Measurements from ENCODE around the gene PDE6H.

PDE6H gene

DNA sequence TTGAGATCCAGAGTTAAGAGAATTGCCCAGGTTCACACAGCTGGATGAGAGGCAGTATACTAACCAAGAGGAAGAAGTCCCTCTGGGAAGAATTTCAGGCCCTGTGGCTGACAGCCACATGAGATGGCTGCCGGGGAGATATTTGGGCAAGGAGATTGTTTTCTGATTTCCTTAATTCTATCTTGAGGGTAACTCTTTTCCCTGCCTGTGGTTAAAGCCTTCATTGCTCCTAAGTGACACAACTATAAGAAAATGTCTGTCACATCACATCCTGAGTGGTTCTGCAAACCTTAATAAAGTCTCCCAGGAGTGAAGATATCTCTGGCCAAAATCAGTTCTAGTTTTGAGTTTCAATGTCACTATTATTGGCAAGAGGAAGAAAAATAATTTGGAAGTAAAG is 21.0 kb upstream of the PDE6H start:
- no peak for DNase-seq (ENCODE audit: low read depth, low spot score)

DNA sequence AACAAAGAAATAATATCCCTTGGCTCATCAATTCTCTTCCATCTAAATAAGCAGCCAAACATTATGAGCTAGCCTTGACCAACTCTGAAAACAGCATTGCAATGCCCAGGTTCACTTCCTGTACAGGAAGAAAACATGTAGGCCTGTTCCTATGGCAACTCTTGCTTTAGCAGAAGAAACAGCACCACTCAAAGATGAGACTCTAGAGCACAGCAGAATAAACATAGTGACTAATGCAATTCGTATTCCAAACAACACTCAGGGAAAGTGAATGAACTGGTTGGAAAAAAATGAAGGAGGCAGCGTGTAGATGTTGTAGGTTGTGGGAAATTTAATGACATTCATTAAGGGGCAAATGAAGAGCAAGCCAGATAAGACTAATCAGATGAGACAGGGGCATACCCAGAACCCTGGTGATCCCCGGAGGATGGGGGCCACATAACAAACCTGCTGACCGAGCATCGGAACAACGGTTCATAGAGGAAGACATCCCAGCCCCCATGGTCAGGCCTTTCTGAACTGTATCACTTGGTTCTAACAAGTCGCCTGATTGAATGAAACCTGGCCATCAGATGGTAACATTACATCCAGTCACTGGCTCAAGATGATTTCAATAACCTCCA is 20.4 kb upstream of the PDE6H start:
- no peak for DNase-seq (ENCODE audit: low read depth, low spot score)

DNA sequence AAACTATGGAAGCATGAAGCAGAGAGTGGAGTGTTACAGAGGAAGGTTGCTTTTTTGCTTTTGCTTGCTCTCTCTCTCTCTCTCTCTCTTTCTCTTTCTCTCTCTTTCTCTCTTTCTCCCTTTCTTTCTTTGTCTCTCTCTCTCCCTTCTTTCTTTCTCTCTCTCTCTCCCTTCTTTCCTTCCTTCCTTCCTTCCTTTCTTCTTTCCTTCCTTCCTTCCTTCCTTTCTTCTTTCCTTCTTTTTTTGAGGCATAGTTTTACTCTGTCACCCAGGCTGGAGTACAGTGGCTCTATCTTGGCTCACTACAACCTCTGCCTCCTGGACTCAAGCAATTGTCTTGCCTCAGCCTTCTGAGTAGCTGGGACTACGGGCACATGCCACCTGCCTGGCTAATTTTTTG is 19.1 kb upstream of the PDE6H start:
- DNase-seq (ENCODE audit: low read depth, low spot score) = no peak

DNA sequence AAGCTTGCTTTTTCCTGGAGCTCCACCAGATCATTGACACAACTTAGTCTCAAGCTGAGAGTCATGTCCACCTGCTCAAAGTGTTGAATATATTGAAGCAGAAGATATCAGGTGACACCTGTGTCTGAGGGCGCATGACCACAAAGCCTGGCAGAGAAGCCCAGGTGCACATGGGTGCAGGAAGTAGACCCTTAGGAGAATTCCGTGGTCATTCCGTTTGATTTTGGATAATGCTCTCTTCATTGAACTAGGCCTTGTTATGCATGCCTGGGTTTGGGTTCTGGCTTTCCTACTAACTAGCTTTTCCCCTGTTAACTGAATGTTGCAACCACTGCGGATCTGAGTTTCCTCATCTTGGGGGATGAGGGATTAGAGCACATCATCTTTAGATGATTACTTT is 18.6 kb upstream of the PDE6H start:
- DNase-seq (ENCODE audit: low read depth, low spot score) = no peak

DNA sequence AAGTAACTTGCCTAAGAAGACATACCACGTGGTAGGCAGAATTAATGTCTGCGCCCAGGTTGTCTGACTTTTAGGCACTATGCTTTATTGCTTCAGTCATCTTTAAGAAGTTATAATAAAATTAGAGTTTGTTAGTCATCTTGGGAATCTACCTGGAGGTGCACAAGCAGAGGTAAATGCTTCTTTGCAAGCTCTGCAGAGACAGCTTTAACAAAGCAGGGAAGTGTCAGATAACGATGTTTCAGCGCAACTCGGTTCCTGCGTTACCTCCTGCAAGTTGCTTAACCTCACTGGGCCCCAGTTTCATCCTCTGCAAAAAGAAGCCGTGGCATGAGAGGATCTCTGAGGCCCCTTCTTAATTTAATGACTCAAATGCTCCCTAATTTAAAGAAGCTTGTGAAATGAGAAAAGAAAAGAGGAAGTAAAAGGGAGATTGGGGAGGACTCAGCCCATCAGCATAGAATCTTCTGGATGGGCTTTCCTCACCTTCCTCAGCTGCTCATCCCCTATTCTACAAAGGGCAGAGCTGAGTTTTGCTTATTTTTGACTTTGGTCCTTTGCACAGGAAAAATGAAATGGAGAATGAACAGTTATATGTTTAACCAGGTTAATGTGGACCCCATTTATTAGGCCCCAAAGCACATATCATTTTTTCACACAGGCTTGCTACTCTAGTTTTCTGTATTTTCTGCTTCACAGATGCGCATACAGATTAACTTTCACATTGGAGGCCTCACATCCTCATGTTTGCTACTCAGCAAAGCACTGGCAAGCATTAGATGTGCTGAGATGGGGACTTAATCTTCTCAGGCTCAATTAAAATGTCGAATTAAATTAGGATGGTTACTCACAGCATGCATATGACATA is 16.6 kb upstream of the PDE6H start:
- no peak for DNase-seq (ENCODE audit: low read depth, low spot score)

DNA sequence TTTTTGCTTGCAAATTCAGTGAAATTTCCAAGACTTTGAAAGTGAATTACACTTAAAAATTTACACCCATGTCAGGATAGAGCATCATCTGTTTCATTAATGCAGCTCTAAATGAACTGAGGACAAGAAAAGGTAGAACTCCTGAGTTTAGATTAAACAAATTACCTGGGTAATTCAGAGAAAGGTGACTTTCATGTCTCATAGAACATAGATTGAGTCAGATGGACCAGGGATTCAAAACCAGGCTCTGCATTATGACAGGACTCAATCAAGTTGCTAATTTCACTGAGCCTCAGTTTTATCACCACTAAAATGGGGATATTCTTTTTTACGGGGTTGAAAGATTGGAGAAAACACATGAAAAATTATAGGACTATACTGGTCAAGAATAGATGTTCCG is 15.9 kb upstream of the PDE6H start:
- DNase-seq (ENCODE audit: low read depth, low spot score) = no peak

DNA sequence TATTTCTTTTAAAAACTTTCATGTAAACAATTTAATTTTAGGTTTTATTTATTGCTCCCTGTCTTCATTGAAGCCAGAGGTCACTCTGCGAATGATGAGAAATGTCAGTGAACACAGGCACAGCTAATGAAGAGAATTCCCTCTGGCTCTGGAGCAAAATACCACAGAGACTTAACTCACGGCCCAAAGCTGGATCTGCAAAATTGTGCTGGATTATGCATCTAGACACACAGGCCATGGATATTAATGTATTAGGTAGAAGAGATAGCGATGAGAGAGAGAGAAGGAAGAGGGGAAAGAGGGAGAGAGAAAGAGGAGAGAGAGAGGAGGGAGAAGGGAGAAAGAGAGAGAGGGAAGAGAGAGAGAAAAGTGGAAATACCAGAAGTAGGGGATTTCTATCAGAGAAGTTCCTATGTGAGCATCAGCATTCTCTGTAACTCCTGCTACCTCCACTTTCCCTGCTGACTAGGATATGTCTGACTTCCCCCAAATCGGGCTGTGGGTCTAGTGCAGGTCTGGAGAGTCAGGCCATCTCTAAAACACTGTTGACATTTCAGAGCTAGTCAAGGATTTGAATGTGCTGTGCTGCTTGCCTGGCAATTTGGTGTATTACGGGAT is 15.2 kb upstream of the PDE6H start:
- DNase-seq (ENCODE audit: low read depth, low spot score) = no peak

DNA sequence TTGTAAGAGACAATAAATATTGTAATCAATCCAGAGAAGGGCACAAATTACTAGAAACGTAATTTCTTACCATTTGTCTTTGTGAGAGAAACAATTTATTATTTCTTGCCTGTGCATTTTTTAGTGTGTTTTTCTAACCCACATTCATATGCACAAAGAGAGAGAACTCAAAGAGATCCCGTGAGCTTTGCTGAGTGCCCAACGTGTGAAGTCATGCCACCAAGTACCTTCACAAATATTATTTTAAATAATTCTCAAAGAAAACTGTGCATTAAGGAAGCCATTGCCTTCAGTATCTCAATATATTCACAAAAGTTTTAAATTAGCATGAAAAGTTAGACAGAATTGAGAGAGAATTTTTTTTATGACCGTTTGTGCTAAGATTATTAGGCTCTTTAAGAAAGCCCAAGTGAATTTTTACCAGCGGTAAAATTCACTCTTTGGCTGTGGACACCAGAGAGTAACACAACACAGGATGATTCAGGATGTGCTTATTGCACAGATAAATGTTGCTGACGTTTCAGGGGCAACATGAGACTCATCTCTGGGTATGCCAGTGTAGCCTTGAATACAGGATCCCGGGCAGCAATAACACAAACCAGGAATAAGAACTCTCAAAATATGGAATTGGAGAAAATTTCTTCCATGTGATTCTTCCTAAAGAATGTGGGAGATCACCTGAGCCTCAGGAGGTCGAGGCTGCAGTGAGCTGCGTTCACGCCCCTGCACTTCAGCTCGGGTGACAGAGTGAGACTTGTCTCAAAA is 14.3 kb upstream of the PDE6H start:
- DNase-seq (ENCODE audit: low read depth, low spot score) = no peak

DNA sequence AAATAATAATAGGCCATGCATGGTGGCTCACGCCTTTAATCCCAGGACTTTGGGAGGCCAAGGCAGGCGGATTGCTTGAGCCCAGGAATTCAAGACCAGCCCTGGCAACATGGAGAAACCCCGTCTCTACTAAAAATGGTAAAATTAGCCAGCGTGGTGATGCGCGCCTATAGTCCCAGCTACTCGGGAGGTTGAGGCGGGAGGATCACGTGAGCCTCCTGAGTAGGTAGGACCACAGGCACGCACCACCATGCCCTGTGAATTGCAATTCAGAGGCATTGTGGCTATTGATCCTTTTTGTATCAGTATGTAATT is 13.8 kb upstream of the PDE6H start:
- DNase-seq (ENCODE audit: low read depth, low spot score) = no peak

DNA sequence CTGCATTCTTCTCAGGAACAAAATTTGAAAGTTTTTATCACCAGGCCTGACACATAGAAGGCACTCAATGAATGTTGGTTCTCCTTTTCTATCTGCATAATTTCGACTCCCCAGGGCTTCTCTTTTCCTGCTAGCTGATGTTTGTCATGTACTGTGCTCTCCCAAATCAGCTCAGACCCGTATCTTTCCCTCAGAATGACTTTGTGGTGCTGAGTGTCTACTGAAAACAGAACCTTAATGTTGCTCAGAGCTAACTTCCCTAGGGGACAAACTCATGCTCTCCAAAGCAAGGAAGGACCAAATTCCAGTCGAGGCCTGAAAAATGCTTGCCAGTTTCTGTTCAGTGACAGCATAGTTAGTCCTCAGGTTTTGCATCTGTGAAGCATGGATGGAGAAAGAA is 13.4 kb upstream of the PDE6H start:
- DNase-seq (ENCODE audit: low read depth, low spot score) = no peak

DNA sequence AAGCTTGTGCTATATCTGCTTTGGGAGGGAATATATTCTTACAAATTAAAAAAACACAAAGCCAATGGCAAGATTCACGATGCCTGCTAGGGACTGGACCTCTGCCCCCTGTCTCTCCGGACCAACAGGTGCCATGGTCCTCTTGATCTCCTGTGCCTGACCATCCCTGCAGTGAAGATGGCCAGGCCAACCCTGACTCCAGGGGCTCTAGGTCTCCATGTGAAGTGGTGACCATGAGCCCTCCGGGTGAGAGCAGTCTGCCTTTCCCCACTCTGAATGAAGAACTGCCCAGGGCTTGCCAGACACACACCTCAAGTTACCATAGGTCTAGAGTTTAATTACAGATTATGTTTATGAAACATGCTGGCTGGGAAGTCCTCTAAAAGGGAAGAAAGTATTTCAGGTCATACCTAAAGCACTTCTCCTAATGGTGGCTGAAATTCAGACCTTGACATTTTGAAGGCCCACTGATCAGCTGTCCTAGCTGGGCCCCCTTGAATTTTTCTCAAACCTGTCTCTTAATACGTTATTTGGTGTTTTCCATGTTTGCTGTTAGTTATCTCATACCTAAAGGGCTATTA is 12.8 kb upstream of the PDE6H start:
- no peak for DNase-seq (ENCODE audit: low read depth, low spot score)

DNA sequence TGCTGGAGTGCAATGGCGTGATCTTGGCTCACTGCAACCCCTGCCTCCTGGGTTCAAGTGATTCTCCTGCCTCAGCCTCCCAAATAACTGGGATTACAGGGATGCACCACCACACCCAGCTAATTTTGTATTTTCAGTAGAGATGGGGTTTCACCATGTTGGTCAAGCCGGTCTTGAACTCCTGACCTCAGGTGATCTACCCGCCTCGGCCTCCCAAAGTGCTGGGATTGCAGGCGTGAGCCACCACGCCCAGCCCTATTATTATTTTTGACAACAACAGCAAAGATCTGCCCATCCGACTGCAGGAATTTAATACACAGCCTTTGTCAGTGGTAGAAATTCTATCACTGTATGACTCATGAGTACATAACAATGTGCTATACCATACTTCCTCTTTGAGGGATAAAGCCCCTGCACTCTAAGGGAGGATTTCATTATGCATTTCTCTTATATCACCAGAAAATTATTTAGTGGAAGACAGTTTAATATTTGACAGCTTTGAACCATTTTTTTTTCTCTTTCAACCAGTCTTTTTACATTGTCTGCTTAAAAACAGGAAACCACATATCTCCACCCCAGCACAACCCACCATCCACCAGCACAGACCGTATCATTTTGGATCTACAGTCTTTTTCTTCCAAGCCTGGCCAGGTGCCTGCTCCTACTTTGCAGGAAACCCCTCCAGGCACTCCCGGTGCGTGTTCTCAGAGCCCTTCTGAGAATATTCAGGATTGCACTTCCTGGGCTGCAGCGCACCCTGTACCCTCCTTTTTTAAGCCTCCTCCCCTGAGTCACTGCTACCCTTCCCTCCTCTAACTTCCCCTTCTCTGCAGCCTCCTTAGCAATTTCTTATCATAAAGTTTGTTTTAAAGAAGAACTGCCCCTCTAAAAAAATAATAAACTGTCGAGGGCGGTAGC is 12.0 kb upstream of the PDE6H start:
- DNase-seq (ENCODE audit: low read depth, low spot score) = no peak

DNA sequence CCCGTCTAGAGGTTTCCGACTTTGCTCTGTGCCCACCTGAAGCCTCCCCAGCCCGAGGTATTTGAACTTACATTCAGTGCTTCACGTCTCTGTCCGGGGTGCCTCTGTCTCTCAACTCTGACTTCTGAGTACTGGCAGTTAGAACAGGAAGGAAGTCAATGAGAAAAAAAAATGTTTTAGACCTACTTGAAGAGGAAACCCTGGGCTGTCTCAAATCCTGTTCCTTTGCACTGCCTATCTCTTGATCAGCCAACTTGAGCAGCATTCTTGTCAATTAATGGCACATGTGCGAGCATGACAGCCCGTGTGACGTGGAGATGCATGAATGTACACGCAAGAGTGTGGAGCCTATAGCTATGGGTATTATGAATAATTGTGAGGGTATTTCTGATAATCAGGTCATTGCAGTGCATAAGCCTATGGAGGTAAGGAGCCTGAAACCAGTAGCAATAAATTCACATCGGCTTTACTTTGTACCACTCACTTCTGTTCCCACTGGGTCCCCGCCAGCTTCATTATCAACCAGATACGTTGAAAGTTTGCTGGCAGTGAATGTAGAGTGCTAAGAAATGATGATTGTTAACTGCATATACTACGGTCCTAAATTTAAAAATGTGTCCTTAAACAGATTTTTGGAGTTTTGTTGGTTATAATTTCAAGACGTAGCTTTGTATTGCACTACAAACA is 11.2 kb upstream of the PDE6H start, which contains the start of gene ARHGDIB:
Gene ARHGDIB, minus strand, starts transcription at position 136 of the 687 bp plus-strand sequence. CDS start 10,889 bp downstream, outside the sequence.
- DNase-seq (ENCODE audit: low read depth, low spot score) = peak; percentile 71

DNA sequence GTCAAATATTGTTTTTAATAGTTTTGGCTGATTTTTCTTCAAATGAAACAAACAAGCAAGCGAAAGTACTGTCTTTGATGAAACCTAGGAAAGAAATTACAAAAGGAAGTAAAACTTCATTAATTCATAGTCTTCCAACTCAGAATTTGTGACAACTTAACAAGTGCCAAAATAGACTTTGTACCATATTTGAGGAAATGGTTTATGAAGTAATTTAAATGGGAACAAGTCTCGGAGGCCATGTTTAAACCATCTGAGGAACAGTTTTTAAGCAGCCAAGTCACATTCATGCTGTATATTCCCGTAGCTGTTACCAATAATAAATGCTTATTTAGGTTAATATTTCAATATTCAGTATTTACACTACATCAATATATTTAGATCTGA is 10.7 kb upstream of the PDE6H start:
- no peak for DNase-seq (ENCODE audit: low read depth, low spot score)

DNA sequence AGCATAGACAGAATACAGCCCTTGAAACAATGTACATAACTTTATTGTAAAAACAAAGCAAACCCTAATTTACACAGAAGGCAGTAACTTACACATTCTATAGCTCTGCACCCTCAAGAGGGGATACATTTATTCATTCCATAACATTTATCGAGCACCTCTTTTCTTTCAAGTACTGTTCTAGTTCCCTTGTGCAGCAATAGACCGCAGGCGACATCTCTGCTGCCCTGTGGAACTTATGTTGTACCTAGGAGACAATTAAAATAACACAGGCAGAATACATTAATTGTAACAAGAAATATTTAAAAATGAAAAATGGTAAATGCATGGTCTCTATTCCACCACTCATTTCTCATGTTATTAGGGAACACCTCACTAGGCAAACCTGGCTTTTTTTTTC is 10.0 kb upstream of the PDE6H start:
- DNase-seq (ENCODE audit: low read depth, low spot score) = no peak

DNA sequence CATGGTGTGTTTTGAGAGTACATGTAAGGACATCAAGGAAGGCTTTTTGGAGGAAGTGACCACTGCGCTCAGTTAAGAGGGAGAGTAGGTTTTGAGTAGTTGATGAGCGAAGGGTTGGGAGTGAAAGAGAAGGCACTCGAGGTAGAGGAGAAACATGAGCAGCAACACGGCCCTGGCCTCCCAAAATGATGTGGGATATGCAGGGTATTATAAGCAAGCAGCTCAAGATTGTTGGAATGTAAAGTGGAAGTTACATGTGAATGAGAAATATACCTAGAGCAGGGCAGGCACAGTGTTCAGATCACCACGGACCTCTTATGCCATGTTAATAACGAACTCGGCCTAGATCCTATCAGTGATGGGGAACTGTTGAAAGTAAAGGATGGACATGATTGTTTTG is 9.3 kb upstream of the PDE6H start:
- DNase-seq (ENCODE audit: low read depth, low spot score) = no peak

DNA sequence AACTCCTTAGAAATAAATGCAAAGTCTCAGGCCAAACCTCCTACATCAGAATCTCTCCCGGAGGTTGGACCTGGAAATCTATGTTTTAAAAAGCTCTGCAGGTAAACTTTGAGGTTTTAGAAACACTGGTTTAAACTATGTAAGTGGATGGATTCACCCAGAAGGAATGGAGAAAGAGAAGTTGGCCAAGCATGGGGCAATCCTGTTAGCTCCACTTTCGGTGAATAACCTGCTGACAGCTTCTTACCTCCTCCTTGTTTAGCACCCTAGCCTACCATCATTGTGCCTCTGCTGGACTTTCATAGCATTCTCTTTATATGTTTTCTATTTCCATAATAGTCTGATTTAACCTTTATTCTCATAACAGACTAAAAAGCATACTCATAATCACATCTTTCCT is 8.4 kb upstream of the PDE6H start:
- DNase-seq (ENCODE audit: low read depth, low spot score) = no peak

DNA sequence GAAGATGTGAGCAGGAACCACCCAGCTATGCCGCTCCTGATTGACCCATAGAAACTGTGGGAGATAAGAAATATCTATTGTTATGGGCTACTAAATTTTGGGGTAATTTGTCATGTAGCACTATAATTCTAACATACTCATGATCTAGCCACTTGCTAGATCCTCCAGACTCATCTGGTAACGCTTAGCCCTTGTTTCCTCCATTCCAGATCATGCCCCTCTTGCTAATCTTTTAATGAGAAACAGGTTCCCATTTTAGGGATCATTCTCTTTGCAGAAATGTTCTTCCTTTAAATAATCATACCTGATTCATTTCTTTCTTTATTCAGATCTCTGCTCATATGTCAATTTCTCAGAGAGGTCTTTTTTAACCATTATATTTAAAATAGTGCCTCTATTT is 7.6 kb upstream of the PDE6H start:
- DNase-seq (ENCODE audit: low read depth, low spot score) = no peak

DNA sequence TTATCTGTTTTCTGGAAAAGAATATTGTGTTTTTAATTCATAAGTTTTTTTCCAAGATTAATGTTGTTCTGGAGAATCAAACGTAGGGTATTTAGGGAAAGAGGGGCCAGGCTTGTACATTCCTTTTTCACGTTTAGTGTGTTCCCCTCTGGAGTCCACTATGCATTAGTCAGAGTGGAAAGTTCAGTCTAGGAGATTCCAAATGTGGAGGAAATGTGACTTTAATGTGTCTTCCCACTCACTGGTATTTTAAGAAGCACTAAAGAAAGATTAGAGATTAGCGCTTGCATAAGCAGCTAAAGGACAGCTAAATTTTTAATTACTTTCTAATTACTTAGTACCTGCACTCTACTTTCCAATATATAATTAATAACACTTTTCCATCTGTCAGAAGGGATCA is 4.4 kb upstream of the PDE6H start:
- DNase-seq (ENCODE audit: low read depth, low spot score) = no peak

DNA sequence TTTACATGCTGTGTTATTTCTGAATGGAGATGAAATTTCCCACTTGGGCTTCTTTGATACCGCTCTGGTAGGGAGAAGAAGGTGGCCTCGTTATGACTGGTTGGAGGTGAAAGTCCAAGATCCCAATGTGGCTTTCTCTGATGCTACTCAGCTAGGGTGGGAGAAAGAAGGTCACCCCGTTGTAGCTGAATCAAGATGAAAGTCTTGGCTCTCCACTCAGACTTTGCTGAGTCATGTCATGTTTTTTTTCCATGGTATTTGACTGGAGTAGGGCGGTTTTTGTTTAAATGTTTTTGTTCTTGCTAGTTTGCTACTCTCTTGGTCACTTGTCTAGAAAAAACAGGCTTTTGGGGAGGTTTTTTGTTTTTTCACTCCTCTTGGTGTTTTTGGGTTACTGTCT is 2.4 kb upstream of the PDE6H start:
- no peak for DNase-seq (ENCODE audit: low read depth, low spot score)

All from activated CD4-positive, CD25-positive, alpha-beta regulatory T cell treated with anti-CD3 and anti-CD28 coated beads, Interleukin-2, amount 50 U/mL, for 16 hours (primary cell).